Measurements from ENCODE around the gene KRT2.

The KRT2 gene

DNA sequence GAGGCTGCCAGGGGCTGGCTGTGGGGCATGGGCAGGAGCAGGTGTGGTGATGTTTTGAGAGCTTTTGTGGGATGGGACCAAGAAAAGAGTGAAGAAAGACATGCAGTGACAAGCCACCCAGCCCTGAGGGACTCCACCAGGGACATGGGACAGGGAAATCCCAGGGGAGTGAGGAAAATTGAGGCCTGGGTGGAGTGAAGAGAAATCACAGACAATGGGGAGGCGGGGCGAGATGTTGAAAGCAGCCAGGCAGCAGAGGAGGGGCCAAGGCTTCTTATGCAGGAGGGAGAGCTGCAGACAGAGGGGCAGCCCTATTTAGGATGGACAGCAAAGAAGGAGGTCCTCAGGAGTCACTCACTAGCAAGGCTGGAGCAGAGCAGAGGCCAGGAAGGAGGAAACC, 32.4 kb upstream of the KRT2 start:
- H3K4me3 ChIP-seq (ENCODE audit: low read depth in 1 of 2, low read length in 1 of 2), result no peak overlapping the region
- TF ChIP-seq, protein P1, sequence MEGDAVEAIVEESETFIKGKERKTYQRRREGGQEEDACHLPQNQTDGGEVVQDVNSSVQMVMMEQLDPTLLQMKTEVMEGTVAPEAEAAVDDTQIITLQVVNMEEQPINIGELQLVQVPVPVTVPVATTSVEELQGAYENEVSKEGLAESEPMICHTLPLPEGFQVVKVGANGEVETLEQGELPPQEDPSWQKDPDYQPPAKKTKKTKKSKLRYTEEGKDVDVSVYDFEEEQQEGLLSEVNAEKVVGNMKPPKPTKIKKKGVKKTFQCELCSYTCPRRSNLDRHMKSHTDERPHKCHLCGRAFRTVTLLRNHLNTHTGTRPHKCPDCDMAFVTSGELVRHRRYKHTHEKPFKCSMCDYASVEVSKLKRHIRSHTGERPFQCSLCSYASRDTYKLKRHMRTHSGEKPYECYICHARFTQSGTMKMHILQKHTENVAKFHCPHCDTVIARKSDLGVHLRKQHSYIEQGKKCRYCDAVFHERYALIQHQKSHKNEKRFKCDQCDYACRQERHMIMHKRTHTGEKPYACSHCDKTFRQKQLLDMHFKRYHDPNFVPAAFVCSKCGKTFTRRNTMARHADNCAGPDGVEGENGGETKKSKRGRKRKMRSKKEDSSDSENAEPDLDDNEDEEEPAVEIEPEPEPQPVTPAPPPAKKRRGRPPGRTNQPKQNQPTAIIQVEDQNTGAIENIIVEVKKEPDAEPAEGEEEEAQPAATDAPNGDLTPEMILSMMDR (IDR thresholded peaks at IDR 0.05), result no peak
- H3K36me3 ChIP-seq, result no peaks in the 10 kb centered on the region
- no peak overlapping the region for H3K27ac ChIP-seq
- peaks cover 25% of the 10 kb centered on the region for H3K27me3 ChIP-seq
- no peaks in the 10 kb centered on the region for H3K9me3 ChIP-seq
- no peaks in the 10 kb centered on the region for H3K4me1 ChIP-seq (ENCODE audit: control insufficient read depth in 1 of 2, insufficient read depth in 1 of 2, low read depth in 1 of 2, low read length in 1 of 2)

DNA sequence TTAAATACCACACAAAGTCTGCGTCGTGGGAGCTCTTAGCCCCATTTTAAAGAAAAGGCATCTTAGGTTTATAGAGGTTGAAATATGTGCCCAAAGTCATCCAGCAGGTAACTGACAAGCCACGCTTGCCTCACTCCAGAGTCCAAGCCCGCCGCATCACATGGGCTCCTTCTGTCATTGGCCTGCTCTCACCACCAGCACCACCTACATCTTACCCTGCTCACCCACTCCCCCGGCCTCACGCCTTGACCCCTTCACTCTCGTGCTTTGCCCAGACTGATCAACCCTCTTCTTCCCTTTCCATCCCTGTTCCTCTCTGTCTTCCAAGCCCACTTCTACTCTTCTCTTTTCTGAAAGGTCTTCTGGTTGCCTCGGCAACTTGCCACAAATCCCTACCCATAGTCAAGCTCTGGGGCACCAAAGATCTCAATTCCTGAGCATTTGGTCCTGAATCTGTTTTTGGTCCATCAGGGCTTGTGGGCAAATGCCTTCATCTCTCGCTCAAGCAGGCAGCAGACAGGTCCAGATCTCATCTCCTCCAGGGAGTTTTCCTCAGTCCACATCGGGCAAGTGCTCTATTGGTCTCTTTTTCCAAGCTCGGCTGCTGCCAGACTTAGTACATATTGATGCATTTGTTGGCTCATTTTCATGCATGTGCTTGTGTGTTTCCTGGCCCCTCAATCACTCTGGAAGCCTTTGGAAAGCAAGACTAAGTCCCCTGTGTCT, 31.7 kb upstream of the KRT2 start:
- TF ChIP-seq, protein P1 (IDR thresholded peaks at IDR 0.05), result no peak
- Histone ChIP-seq H3K27ac (no peak overlapping the region), H3K4me3 (ENCODE audit: low read depth in 1 of 2, low read length in 1 of 2) (no peak overlapping the region), H3K36me3 (no peaks in the 10 kb centered on the region), H3K9me3 (no peaks in the 10 kb centered on the region), H3K4me1 (ENCODE audit: control insufficient read depth in 1 of 2, insufficient read depth in 1 of 2, low read depth in 1 of 2, low read length in 1 of 2) (no peaks in the 10 kb centered on the region), H3K27me3 (peaks cover 18% of the 10 kb centered on the region)

DNA sequence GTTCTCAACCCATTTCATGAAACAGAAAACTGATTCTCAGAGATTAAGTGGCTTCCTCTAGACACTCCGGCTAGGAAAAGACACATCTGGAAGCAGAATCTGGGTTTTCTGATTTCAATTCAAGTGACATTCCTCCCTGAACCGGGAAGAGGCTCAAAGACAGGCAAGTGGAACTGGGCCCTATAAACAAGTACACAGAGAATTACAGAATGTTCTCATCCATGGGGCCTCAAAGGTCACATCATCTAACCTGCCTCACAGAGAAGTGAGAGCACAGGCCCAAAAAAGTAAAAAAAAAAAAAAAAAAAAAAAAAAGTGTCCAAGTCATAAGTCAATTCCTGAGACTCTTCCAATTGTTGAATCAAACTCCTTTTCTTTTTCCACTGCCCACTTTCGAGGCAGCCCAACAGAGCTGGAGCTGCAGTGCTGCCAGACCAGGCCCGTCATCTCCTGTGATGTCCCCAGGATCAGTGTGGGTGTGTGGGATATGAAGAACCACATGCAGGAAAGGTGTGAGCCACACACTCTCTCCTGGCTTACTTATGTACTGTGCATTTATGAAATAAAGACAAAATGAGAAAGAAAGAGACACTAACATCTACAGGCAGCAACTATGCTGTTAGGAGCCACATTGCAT, 31.0 kb upstream of the KRT2 start:
- no peaks in the 10 kb centered on the region for H3K4me1 ChIP-seq (ENCODE audit: control insufficient read depth in 1 of 2, insufficient read depth in 1 of 2, low read depth in 1 of 2, low read length in 1 of 2)
- TF ChIP-seq, protein P1 (IDR thresholded peaks at IDR 0.05), result no peak
- no peak overlapping the region for H3K27ac ChIP-seq
- H3K9me3 ChIP-seq, result no peaks in the 10 kb centered on the region
- H3K36me3 ChIP-seq, result no peaks in the 10 kb centered on the region
- peaks cover 12% of the 10 kb centered on the region for H3K27me3 ChIP-seq
- no peak overlapping the region for H3K4me3 ChIP-seq (ENCODE audit: low read depth in 1 of 2, low read length in 1 of 2)

DNA sequence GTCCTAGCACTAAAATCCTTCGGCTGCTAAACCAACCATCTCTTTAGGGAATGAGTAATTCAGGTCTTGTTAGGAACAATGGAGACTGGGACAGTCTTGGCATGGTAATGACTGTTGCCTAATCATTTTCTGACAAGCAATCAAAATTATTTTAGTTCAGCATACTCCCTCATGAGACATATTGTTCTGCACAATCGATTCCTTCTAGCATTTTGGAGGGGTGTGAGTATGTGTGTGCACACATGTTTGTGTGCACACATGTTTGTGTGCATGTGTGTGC, 30.3 kb upstream of the KRT2 start:
- H3K4me1 ChIP-seq (ENCODE audit: control insufficient read depth in 1 of 2, insufficient read depth in 1 of 2, low read depth in 1 of 2, low read length in 1 of 2), result no peaks in the 10 kb centered on the region
- H3K36me3 ChIP-seq, result no peaks in the 10 kb centered on the region
- TF ChIP-seq, protein P1 (IDR thresholded peaks at IDR 0.05), result no peak
- H3K27ac ChIP-seq, result no peak overlapping the region
- H3K9me3 ChIP-seq, result no peaks in the 10 kb centered on the region
- H3K27me3 ChIP-seq, result peaks cover 11% of the 10 kb centered on the region
- no peak overlapping the region for H3K4me3 ChIP-seq (ENCODE audit: low read depth in 1 of 2, low read length in 1 of 2)

DNA sequence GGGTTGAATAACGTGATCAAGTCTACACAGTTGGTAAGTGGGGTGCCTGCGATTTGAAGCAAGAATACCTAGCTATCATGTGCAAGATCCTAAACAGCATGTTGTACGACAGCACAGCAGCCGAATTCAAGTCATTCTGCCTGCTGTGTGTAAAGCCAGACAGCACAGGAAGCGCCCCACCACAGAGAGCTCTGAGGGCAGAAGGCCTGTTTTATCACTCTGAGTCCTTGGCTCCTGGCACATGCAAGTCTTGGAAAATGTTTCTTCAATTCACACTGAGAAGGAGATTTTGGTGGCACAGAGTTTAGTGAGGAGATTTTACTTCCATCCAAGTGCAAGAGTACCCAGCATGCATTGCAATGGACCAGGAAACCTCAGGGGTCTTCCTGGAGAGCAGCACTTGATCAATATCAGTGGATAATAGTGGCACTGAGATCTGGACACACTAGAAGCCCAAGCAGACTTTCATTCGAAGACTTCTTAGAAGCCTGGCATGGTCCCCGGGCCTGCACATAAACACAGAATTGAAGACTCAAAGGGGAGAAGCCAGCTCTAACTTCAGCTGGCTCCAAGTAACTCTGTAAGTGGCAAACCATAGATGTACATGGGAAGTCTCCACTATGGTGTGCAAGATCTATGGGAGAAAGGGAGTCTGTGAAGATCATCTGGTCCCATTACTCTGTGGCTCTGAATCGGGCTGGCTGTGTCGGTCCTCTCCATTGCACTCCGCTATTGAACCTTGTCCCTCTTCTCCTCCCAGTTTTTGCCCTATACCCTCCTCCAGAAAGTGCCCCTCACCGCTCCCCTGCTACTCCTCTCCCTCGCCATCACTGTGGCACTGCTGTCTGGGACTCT, 29.7 kb upstream of the KRT2 start:
- no peaks in the 10 kb centered on the region for H3K9me3 ChIP-seq
- peaks cover 11% of the 10 kb centered on the region for H3K27me3 ChIP-seq
- H3K4me3 ChIP-seq (ENCODE audit: low read depth in 1 of 2, low read length in 1 of 2), result no peak overlapping the region
- no peaks in the 10 kb centered on the region for H3K4me1 ChIP-seq (ENCODE audit: control insufficient read depth in 1 of 2, insufficient read depth in 1 of 2, low read depth in 1 of 2, low read length in 1 of 2)
- H3K36me3 ChIP-seq, result no peaks in the 10 kb centered on the region
- TF ChIP-seq, protein P1 (IDR thresholded peaks at IDR 0.05), result no peak
- H3K27ac ChIP-seq, result no peak overlapping the region
